SH-SY5Y (cell line): ENCODE results near the gene SCN3B.

Source experiments
- GATA2 ChIP-seq: IDR thresholded peaks from 2 replicates; pipeline ENCODE4 v1.6.1; 2011; ENCODE audit warnings: mild to moderate bottlenecking, low read depth, low read length
- GATA3 ChIP-seq: IDR thresholded peaks from 2 replicates; pipeline ENCODE4 v1.6.1; 2011; ENCODE audit warnings: low read depth, mild to moderate bottlenecking, low read length, moderate library complexity

SCN3B gene

GRCh38 chr11:123678246-123678645 lies 23.8 kb upstream of the SCN3B start:
- no peak for TF ChIP-seq GATA2
- TF ChIP-seq GATA3: no peak

GRCh38 chr11:123677510-123677909 lies 23.1 kb upstream of the SCN3B start:
- TF ChIP-seq GATA2: no peak
- TF ChIP-seq GATA3: no peak

- no peak for TF ChIP-seq GATA2
- no peak for TF ChIP-seq GATA3
These were observed 19.9 kb upstream of the SCN3B start for GRCh38 chr11:123674297-123674696.

- peak; percentile 90 for TF ChIP-seq GATA2
- TF ChIP-seq GATA3: peak; percentile 59
These were observed 18.1 kb upstream of the SCN3B start for GRCh38 chr11:123672568-123672967.

GRCh38 chr11:123671534-123671933 lies 17.1 kb upstream of the SCN3B start:
- TF ChIP-seq GATA2: no peak
- TF ChIP-seq GATA3: no peak

- TF ChIP-seq GATA3 (no peak), GATA2 (no peak)
These were observed 15.7 kb upstream of the SCN3B start for GRCh38 chr11:123670081-123670480.

- no peak for TF ChIP-seq GATA3
- no peak for TF ChIP-seq GATA2
These were observed 10.9 kb upstream of the SCN3B start for GRCh38 chr11:123665306-123665705.

GRCh38 chr11:123659311-123659710 lies 4.9 kb upstream of the SCN3B start:
- no peak for TF ChIP-seq GATA3
- TF ChIP-seq GATA2: no peak

GRCh38 chr11:123653827-123654565 lies 428 bp downstream of the SCN3B start:
- TF ChIP-seq GATA2 (no peak), GATA3 (no peak)

- TF ChIP-seq GATA2 (no peak), GATA3 (no peak)
These were observed 969 bp downstream of the SCN3B start for GRCh38 chr11:123653483-123653826.

GRCh38 chr11:123652599-123652998 lies 1.8 kb downstream of the SCN3B start:
- TF ChIP-seq GATA3 (no peak), GATA2 (no peak)

- no peak for TF ChIP-seq GATA3
- TF ChIP-seq GATA2: no peak
These were observed 3.5 kb downstream of the SCN3B start for GRCh38 chr11:123650901-123651300.

- TF ChIP-seq GATA2 (peak; percentile 23; the same call in 1 of the 2 replicates), GATA3 (no peak)
These were observed 9.0 kb downstream of the SCN3B start for GRCh38 chr11:123645286-123645975.

- no peak for TF ChIP-seq GATA2
- no peak for TF ChIP-seq GATA3
These were observed 12.0 kb downstream of the SCN3B start for GRCh38 chr11:123642435-123642834.

GRCh38 chr11:123641495-123641840 lies 13.0 kb downstream of the SCN3B start:
- no peak for TF ChIP-seq GATA3
- no peak for TF ChIP-seq GATA2
